H1 (cell line): ENCODE data around the gene HFE. TPM values are rescaled to one million over a fixed set of nuclear protein-coding genes. Genes with fewer than 3 reads are reported as not detected.

Experiments used
- ATF3 ChIP-seq: IDR thresholded peaks from 2 replicates; pipeline ENCODE4 v1.6.1; 2011; ENCODE audit warnings: low read depth, mild to moderate bottlenecking, low read length; ENCODE audit not compliant: insufficient read depth
- PHF8 ChIP-seq: fragments of 200-600 bp; sonication (generic); conservative IDR thresholded peaks from 2 replicates; pipeline ENCODE4 v1.7.1; 2012; ENCODE audit warnings: low read depth, mild to moderate bottlenecking, inconsistent platforms, low read length, moderate library complexity
- polyA plus RNA-seq, 7 experiments: library from polyadenylated mRNA; depleted of rRNA in 3 of 7; stranded (reverse) in 5 of 7; unstranded in 2 of 7; fragments of >200 nt in 5 of 7; fragments of 200-250 nt in 2 of 7; gene quantifications; 1 replicate in 5 of 7; 2 replicates in 1 of 7; 4 replicates in 1 of 7; pipeline versions ENCODE4 v1.2.1 to v1.2.3, GENCODE V29; 2011 to 2013; ENCODE audit warnings: missing spikeins in 2 of 7, mixed read lengths in 2 of 7
- total RNA-seq: library from RNA; stranded (reverse); fragmentation: NEBNext Ultra II Directional; extraction: Animal tissue kit (Norgen Biotek cat#: 25700); gene quantifications from 2 replicates; pipeline ENCODE4 v1.2.1, GENCODE V29; 2021

The HFE gene
- total and polyA plus RNA-seq, 2 of the 8 experiments (the other 6 are each of a cell fraction or from before 2014, with no cell fraction given) = 1.6 to 2.0 TPM

GRCh38 chr6:26122005-26122388 lies 34.8 kb downstream of the HFE start (continued):
- TF ChIP-seq PHF8 = no peak
- TF ChIP-seq ATF3 = no peak
